NCI-H2227 (cell line): ENCODE results near the gene TNC.

ENCODE experiments used
- DNase-seq: peaks from one replicate; lab custom pipeline; 2025; ENCODE audit not compliant: unreplicated experiment; lab: John Stamatoyannopoulos, UW

Gene TNC

GRCh38 chr9:115015018-115015635 lies 102.8 kb downstream of the TNC start:
- DNase-seq: no peak

- DNase-seq: no peak
These were observed 103.5 kb downstream of the TNC start for GRCh38 chr9:115014438-115014837.

- peak; percentile 9 for DNase-seq
These were observed 104.0 kb downstream of the TNC start for GRCh38 chr9:115013998-115014397.

GRCh38 chr9:115012486-115012885 lies 105.5 kb downstream of the TNC start:
- DNase-seq: no peak

- no peak for DNase-seq
These were observed 107.1 kb downstream of the TNC start for GRCh38 chr9:115010874-115011273.

GRCh38 chr9:115008536-115009270 lies 109.3 kb downstream of the TNC start:
- no peak for DNase-seq

GRCh38 chr9:115006660-115007059 lies 111.3 kb downstream of the TNC start:
- DNase-seq: no peak

GRCh38 chr9:115005322-115005721 lies 112.6 kb downstream of the TNC start:
- no peak for DNase-seq

- DNase-seq: no peak
These were observed 113.4 kb downstream of the TNC start for GRCh38 chr9:115004545-115004944.

- no peak for DNase-seq
These were observed 115.4 kb downstream of the TNC start for GRCh38 chr9:115002371-115003120.

- DNase-seq: no peak
These were observed 117.7 kb downstream of the TNC start for GRCh38 chr9:115000217-115000639.

GRCh38 chr9:114998326-114998725 lies 119.6 kb downstream of the TNC start:
- DNase-seq: no peak

GRCh38 chr9:114995681-114996221 lies 122.2 kb downstream of the TNC start:
- DNase-seq: no peak

GRCh38 chr9:114994768-114995167 lies 123.2 kb downstream of the TNC start:
- DNase-seq: no peak

- no peak for DNase-seq
These were observed 126.1 kb downstream of the TNC start for GRCh38 chr9:114991861-114992260.

GRCh38 chr9:114990901-114991300 lies 127.1 kb downstream of the TNC start:
- no peak for DNase-seq

- no peak for DNase-seq
These were observed 128.2 kb downstream of the TNC start for GRCh38 chr9:114989600-114990410.

GRCh38 chr9:114988962-114989599 lies 128.9 kb downstream of the TNC start:
- no peak for DNase-seq

- DNase-seq: no peak
These were observed 130.8 kb downstream of the TNC start for GRCh38 chr9:114987116-114987515.

- no peak for DNase-seq
These were observed 131.9 kb downstream of the TNC start for GRCh38 chr9:114985959-114986501.
